ENCODE results near the gene RAMP2.

GRCh38 chr17:42795061-42795460 is 34.0 kb downstream of the RAMP2 start:
- no peak for TF ChIP-seq EZH2phosphoT487 (IDR thresholded peaks at IDR 0.05; ENCODE audit: unreplicated experiment)
- TF ChIP-seq JUNB (IDR thresholded peaks at IDR 0.05; ENCODE audit: unreplicated experiment): no peak
- TF ChIP-seq CTCF (conservative IDR thresholded peaks at IDR 0.05; ENCODE audit: low read depth in 2 of 2): no peak
- TF ChIP-seq POLR2AphosphoS5 (IDR thresholded peaks at IDR 0.05; ENCODE audit: low read depth): no peak
- no peak for TF ChIP-seq CREB1 (CRISPR knock-in tag; IDR thresholded peaks at IDR 0.05; ENCODE audit: low read depth)
- no peak for TF ChIP-seq EZH2 (IDR thresholded peaks at IDR 0.05; ENCODE audit: low read depth, unreplicated experiment)
- no peak for TF ChIP-seq REST (IDR thresholded peaks at IDR 0.05; ENCODE audit: unreplicated experiment)
- TF ChIP-seq ZNF462 (CRISPR knock-in tag; IDR thresholded peaks at IDR 0.05): no peak
- no peak for TF ChIP-seq ZNF114 (CRISPR knock-in tag; IDR thresholded peaks at IDR 0.05)
